ENCODE data around the gene STEAP1. TPM values are rescaled to one million over a fixed set of nuclear protein-coding genes. Genes with fewer than 3 reads are reported as not detected.

Gene STEAP1
- total RNA-seq, 1 experiment from 2014 or later = 21.2 TPM

DNA sequence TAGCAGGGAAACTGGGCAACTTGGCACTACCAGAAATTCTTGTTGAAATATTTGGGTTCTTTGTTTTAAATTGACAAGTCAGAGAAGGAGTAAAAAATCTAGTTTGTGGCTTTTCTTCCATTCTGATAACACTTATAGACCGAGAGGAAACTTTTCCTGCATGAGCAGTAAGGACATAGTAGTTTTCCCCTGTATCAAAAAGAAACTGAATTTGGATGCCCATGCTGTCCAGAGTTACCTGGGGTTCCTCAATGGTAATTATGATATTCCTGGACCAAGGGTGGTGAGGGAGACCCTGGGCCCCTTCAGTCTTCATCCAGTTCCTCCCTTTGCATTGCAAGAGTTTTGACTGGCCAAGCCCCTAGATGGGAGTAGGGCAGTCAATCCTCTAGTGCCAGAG lies 37.4 kb downstream of the STEAP1 start:
- ATAC-seq (no peak), DNase-seq (no peak)
- H3K27ac ChIP-seq (ENCODE audit: low read length) = no peak overlapping the region
- no peaks in the 10 kb centered on the region for H3K9me2 ChIP-seq (replicated peaks; ENCODE audit: low read length)
- TF ChIP-seq CTCF (conservative IDR thresholded peaks at IDR 0.05; ENCODE audit: low read depth, low read length) = no peak
- no peak for TF ChIP-seq EZH2 (IDR thresholded peaks at IDR 0.05; ENCODE audit: low read length, unreplicated experiment)
- BruUV-seq (replicated peaks) = no TSS peak
- no peaks in the 10 kb centered on the region for H3K36me3 ChIP-seq (ENCODE audit: low read depth, low read length)
- H3K9ac ChIP-seq (ENCODE audit: low read length) = no peak overlapping the region
- no peak overlapping the region for H3K4me2 ChIP-seq (ENCODE audit: low read length)
- no peaks in the 10 kb centered on the region for H3K79me2 ChIP-seq (ENCODE audit: low read length)
- H3K4me1 ChIP-seq (ENCODE audit: insufficient read depth, low read length) = no peaks in the 10 kb centered on the region
- CTCF ChIA-PET = no interaction called here
- intact Hi-C loops (cut with micrococcal nuclease) = no loop called here
- POLR2A ChIA-PET (ENCODE audit: unreplicated experiment) = interaction anchor here (0.6 kb wide), 2 partner anchors 49 to 86 kb away, joined by 3 to 4 read pairs; no protein-coding TSS in a partner anchor
- H3K27me3 ChIP-seq (ENCODE audit: low read length) = no peaks in the 10 kb centered on the region
- H2AFZ ChIP-seq (ENCODE audit: low read length) = no peak overlapping the region
- H4K20me1 ChIP-seq (ENCODE audit: low read length) = no peaks in the 10 kb centered on the region
- no peak overlapping the region for H3K4me3 ChIP-seq (ENCODE audit: low read length)
- H3F3A ChIP-seq (ENCODE audit: low read length, unreplicated experiment) = no peaks in the 10 kb centered on the region
- no peaks in the 10 kb centered on the region for H3K9me3 ChIP-seq (ENCODE audit: low read length)

- CTCF ChIA-PET = no interaction called here
- POLR2A ChIA-PET (ENCODE audit: unreplicated experiment) = no interaction called here
These were observed 38.8 kb downstream of the STEAP1 start for GRCh38 chr7:90192876-90193750.

More at GRCh38 chr7:90192876-90193750, 38.8 kb downstream of the STEAP1 start:
- Histone ChIP-seq H4K20me1 (ENCODE audit: low read length) (no peaks in the 10 kb centered on the region), H3K9ac (ENCODE audit: low read length) (no peak overlapping the region), H2AFZ (ENCODE audit: low read length) (no peak overlapping the region), H3K4me1 (ENCODE audit: insufficient read depth, low read length) (no peaks in the 10 kb centered on the region), H3K9me2 (replicated peaks; ENCODE audit: low read length) (no peaks in the 10 kb centered on the region), H3K9me3 (ENCODE audit: low read length) (no peaks in the 10 kb centered on the region), H3K4me3 (ENCODE audit: low read length) (no peak overlapping the region), H3K27ac (ENCODE audit: low read length) (no peak overlapping the region), H3K27me3 (ENCODE audit: low read length) (no peaks in the 10 kb centered on the region), H3K4me2 (ENCODE audit: low read length) (no peak overlapping the region), H3K79me2 (ENCODE audit: low read length) (no peaks in the 10 kb centered on the region), H3F3A (ENCODE audit: low read length, unreplicated experiment) (no peaks in the 10 kb centered on the region), H3K36me3 (ENCODE audit: low read depth, low read length) (no peaks in the 10 kb centered on the region)
- intact Hi-C loops (cut with micrococcal nuclease) = no loop called here
- DNase-seq (no peak), ATAC-seq (no peak)
- no peak for TF ChIP-seq EZH2phosphoT487 (IDR thresholded peaks at IDR 0.05; ENCODE audit: borderline replicate concordance, low read length)
- no peak for TF ChIP-seq CTCF (conservative IDR thresholded peaks at IDR 0.05; ENCODE audit: low read depth, low read length)
- TF ChIP-seq EZH2 (IDR thresholded peaks at IDR 0.05; ENCODE audit: low read length, unreplicated experiment) = no peak
- no TSS peak for BruUV-seq (replicated peaks)

Measured in PC-3 (cell line).